Measurements from ENCODE around the gene SF3B3. TPM values are rescaled to one million over a fixed set of nuclear protein-coding genes. Genes with fewer than 3 reads are reported as not detected.

SF3B3 gene
- total RNA-seq, 4 donors from 2014 or later: 84.2 to 118 (median 95.6) TPM

GRCh38 chr16:70565053-70565452 is 41.4 kb downstream of the SF3B3 start:
- DNase-seq (ENCODE audit: low spot score): no peak
- no peak for ATAC-seq (ENCODE audit: low FRiP score)
- TF ChIP-seq CTCF (IDR thresholded peaks at IDR 0.05): no peak

- no peak for DNase-seq (ENCODE audit: low spot score)
- no peak for TF ChIP-seq CTCF (IDR thresholded peaks at IDR 0.05)
- no peak for ATAC-seq (ENCODE audit: low FRiP score)
Observed at GRCh38 chr16:70568601-70569237, 45.1 kb downstream of the SF3B3 start.

- TF ChIP-seq CTCF (IDR thresholded peaks at IDR 0.05): no peak
- ATAC-seq (ENCODE audit: low FRiP score) (no peak), DNase-seq (ENCODE audit: low spot score) (no peak)
Observed at GRCh38 chr16:70569752-70570151, 46.1 kb downstream of the SF3B3 start.

- ATAC-seq (ENCODE audit: low FRiP score) (no peak), DNase-seq (ENCODE audit: low spot score) (no peak)
- no peak for TF ChIP-seq CTCF (IDR thresholded peaks at IDR 0.05)
Observed at GRCh38 chr16:70570967-70571570, 47.5 kb downstream of the SF3B3 start.

- TF ChIP-seq CTCF (IDR thresholded peaks at IDR 0.05): no peak
- DNase-seq (ENCODE audit: low spot score): no peak
- no peak for ATAC-seq (ENCODE audit: low FRiP score)
Observed at GRCh38 chr16:70571623-70572022, 48.0 kb downstream of the SF3B3 start.

- TF ChIP-seq CTCF (IDR thresholded peaks at IDR 0.05): no peak
- DNase-seq (ENCODE audit: low spot score) (no peak), ATAC-seq (ENCODE audit: low FRiP score) (no peak)
Observed at GRCh38 chr16:70572050-70572925, 48.7 kb downstream of the SF3B3 start.

Measured in omental fat pad (tissue), 4 donors.